BJ (cell line): ENCODE results near the gene CCDC74B. TPM values are rescaled to one million over a fixed set of nuclear protein-coding genes. Genes with fewer than 3 reads are reported as not detected.
"Not testable (repeated sequence)": the region's sequence is repeated elsewhere in the genome, so short reads cannot be mapped to it uniquely, and the experiment has no call there.

ENCODE experiments used
- CTCF ChIA-PET: fragments of 350-600 bp; formaldehyde crosslinking; extraction: SDS; loops from one replicate; lab custom pipeline; 2021; ENCODE audit warnings: antibody characterized with exemption, inconsistent platforms; lab: Yijun Ruan, JAX
- POLR2A ChIA-PET: fragments of 300-600 bp; sonication (Branson Sonifier 250); formaldehyde crosslinking; extraction: SDS; loops from one replicate; lab custom pipeline; 2021; ENCODE audit warnings: antibody characterized with exemption; lab: Charles Lee
- DNase-seq: peaks from one replicate; pipeline ENCODE4 v3.0.0-alpha.2; 2011; ENCODE audit warnings: low read depth
- H3K27me3 ChIP-seq: 2 replicates; pipeline ENCODE4 v1.6.0; 2011; ENCODE audit warnings: low read length; ENCODE audit not compliant: control insufficient read depth, insufficient read depth
- H3K36me3 ChIP-seq: 2 replicates; pipeline ENCODE4 v1.5.1; 2011; ENCODE audit warnings: low read length; ENCODE audit not compliant: control insufficient read depth, insufficient read depth
- H3K4me3 ChIP-seq: 2 replicates; pipeline ENCODE4 v1.5.1; 2011; ENCODE audit warnings: low read depth, mild to moderate bottlenecking, control low read depth, low read length
- CTCF ChIP-seq: IDR thresholded peaks from 2 replicates; pipeline ENCODE4 v1.5.1; 2011; ENCODE audit warnings: low read depth, mild to moderate bottlenecking, control low read depth, inconsistent platforms, low read length, moderate library complexity; ENCODE audit not compliant: insufficient read depth
- polyA plus RNA-seq: library from polyadenylated mRNA; depleted of rRNA; stranded (reverse); fragments of >200 nt; gene quantifications from 2 replicates; pipeline ENCODE4 v1.2.3, GENCODE V29; 2011

CCDC74B gene
- polyA plus RNA-seq, 1 experiment = 5.3 TPM

- peaks cover 6% of the 10 kb centered on the region for H3K36me3 ChIP-seq
- ChIA-PET CTCF (no interaction called here), POLR2A (no interaction called here)
- H3K27me3 ChIP-seq = no peaks in the 10 kb centered on the region
- TF ChIP-seq CTCF = no peak
- H3K4me3 ChIP-seq = no peak overlapping the region
- no peak for DNase-seq
Observed at GRCh38 chr2:130150181-130151144, 5.6 kb upstream of the CCDC74B start.

GRCh38 chr2:130148515-130148914, 3.6 kb upstream of the CCDC74B start:
- H3K4me3 ChIP-seq, H3K27me3 ChIP-seq, POLR2A ChIA-PET, CTCF ChIA-PET, DNase-seq, H3K36me3 ChIP-seq: not testable (repeated sequence)

- H3K36me3 ChIP-seq, H3K27me3 ChIP-seq, DNase-seq, POLR2A ChIA-PET, CTCF ChIA-PET: not testable (repeated sequence)
- peak overlapping the region; percentile 19; the same call in 1 of the 2 replicates for H3K4me3 ChIP-seq
Observed at GRCh38 chr2:130143266-130144039, 1.5 kb downstream of the CCDC74B start.

- DNase-seq, H3K36me3 ChIP-seq, H3K4me3 ChIP-seq, CTCF ChIA-PET, POLR2A ChIA-PET, H3K27me3 ChIP-seq: not testable (repeated sequence)
Observed at GRCh38 chr2:130142396-130143265, 2.3 kb downstream of the CCDC74B start.

- H3K36me3 ChIP-seq, H3K4me3 ChIP-seq, DNase-seq, CTCF ChIA-PET, POLR2A ChIA-PET, H3K27me3 ChIP-seq: not testable (repeated sequence)
Observed at GRCh38 chr2:130141645-130142370, 3.1 kb downstream of the CCDC74B start.

GRCh38 chr2:130141002-130141401, 3.9 kb downstream of the CCDC74B start:
- H3K36me3 ChIP-seq, POLR2A ChIA-PET, CTCF ChIA-PET, H3K27me3 ChIP-seq, DNase-seq, H3K4me3 ChIP-seq: not testable (repeated sequence)

- CTCF ChIA-PET, POLR2A ChIA-PET, H3K36me3 ChIP-seq, H3K27me3 ChIP-seq, DNase-seq, H3K4me3 ChIP-seq: not testable (repeated sequence)
Observed at GRCh38 chr2:130140516-130140915, 4.4 kb downstream of the CCDC74B start.

GRCh38 chr2:130139331-130140280, 5.3 kb downstream of the CCDC74B start:
- DNase-seq, POLR2A ChIA-PET, CTCF ChIA-PET, H3K4me3 ChIP-seq, H3K27me3 ChIP-seq, H3K36me3 ChIP-seq: not testable (repeated sequence)

- H3K27me3 ChIP-seq, H3K4me3 ChIP-seq, CTCF ChIA-PET, POLR2A ChIA-PET, DNase-seq, H3K36me3 ChIP-seq: not testable (repeated sequence)
Observed at GRCh38 chr2:130138841-130139251, 6.1 kb downstream of the CCDC74B start.

GRCh38 chr2:130138326-130138725, 6.6 kb downstream of the CCDC74B start:
- H3K27me3 ChIP-seq, POLR2A ChIA-PET, H3K36me3 ChIP-seq, H3K4me3 ChIP-seq, DNase-seq, CTCF ChIA-PET: not testable (repeated sequence)
